ENCODE data around the gene TMPRSS13.

Gene TMPRSS13

GRCh38 chr11:117855186-117855845 lies 73.9 kb downstream of the TMPRSS13 start:
- no peak for DNase-seq (ENCODE audit: low read depth)

- DNase-seq (ENCODE audit: low read depth) = no peak
Observed at GRCh38 chr11:117852309-117852708, 76.9 kb downstream of the TMPRSS13 start.

GRCh38 chr11:117851852-117852251 lies 77.3 kb downstream of the TMPRSS13 start:
- DNase-seq (ENCODE audit: low read depth) = no peak

- DNase-seq (ENCODE audit: low read depth) = no peak
Observed at GRCh38 chr11:117851106-117851505, 78.1 kb downstream of the TMPRSS13 start.

Data from stimulated activated CD8-positive, alpha-beta memory T cell treated with anti-CD3 and anti-CD28 coated beads, Interleukin-12 subunit alpha, Interleukin-12 subunit beta, amount 100 ng/mL, for 4 hours (primary cell).